Neuronal stem cell (in vitro differentiated cells): Measurements from ENCODE around the gene FBXW11.

Source experiments
- DNase-seq: peaks from one replicate; pipeline ENCODE4 v3.0.0-alpha.2; 2013; ENCODE audit warnings: low spot score
- H2AFZ ChIP-seq: one replicate; pipeline ENCODE4 v1.6.1; 2013; ENCODE audit warnings: mild to moderate bottlenecking, low read length, inconsistent platforms
- H2AK5ac ChIP-seq: 2 replicates; pipeline ENCODE4 v1.6.1; 2013; ENCODE audit warnings: low read depth, mild to moderate bottlenecking, inconsistent platforms, low read length, moderate library complexity, mixed read lengths
- H2BK120ac ChIP-seq: 2 replicates; pipeline ENCODE4 v1.6.1; 2013; ENCODE audit warnings: low read depth, mild to moderate bottlenecking, inconsistent platforms, low read length, moderate library complexity, mixed read lengths
- H2BK12ac ChIP-seq: one replicate; pipeline ENCODE4 v1.6.1; 2013; ENCODE audit warnings: low read length, inconsistent platforms
- H2BK15ac ChIP-seq: 2 replicates; pipeline ENCODE4 v1.6.1; 2013; ENCODE audit warnings: mild to moderate bottlenecking, low read length, inconsistent platforms, mixed read lengths
- H2BK5ac ChIP-seq: one replicate; pipeline ENCODE4 v1.6.1; 2013; ENCODE audit warnings: inconsistent platforms, mild to moderate bottlenecking, low read length, moderate library complexity
- H3K14ac ChIP-seq: one replicate; pipeline ENCODE4 v1.6.1; 2013; ENCODE audit warnings: low read length, inconsistent platforms
- H3K18ac ChIP-seq: 2 replicates; pipeline ENCODE4 v1.6.1; 2013; ENCODE audit warnings: low read length, inconsistent platforms
- H3K23ac ChIP-seq: 2 replicates; pipeline ENCODE4 v1.6.1; 2013; ENCODE audit warnings: low read depth, mild to moderate bottlenecking, mixed read lengths, low read length, inconsistent platforms; ENCODE audit not compliant: poor library complexity
- H3K27ac ChIP-seq: replicated peaks from 3 replicates; pipeline ENCODE4 v1.5.1; 2013; ENCODE audit warnings: low read length, inconsistent platforms
- H3K27me3 ChIP-seq, 3 experiments: 2 replicates each; pipeline ENCODE4 v1.6.1; 2013; ENCODE audit warnings: low read length in 3 of 3, mild to moderate bottlenecking in 2 of 3, inconsistent platforms in 1 of 3, low read depth in 1 of 3, mixed read lengths in 1 of 3, moderate library complexity in 1 of 3; ENCODE audit not compliant: control insufficient read depth in 3 of 3, insufficient read depth in 3 of 3
- H3K36me3 ChIP-seq, 2 donors: replicated peaks in 1 of 2; 2 replicates each; pipeline ENCODE4 v1.6.1; 2013; ENCODE audit warnings: low read length in 2 of 2; ENCODE audit not compliant: control insufficient read depth in 2 of 2, insufficient read depth in 2 of 2
- H3K4ac ChIP-seq: 2 replicates; pipeline ENCODE4 v1.6.1; 2013; ENCODE audit warnings: inconsistent platforms, mild to moderate bottlenecking, low read length, moderate library complexity
- H3K4me1 ChIP-seq, 2 donors: 1 replicate in 1 of 2; 2 replicates in 1 of 2; pipeline ENCODE4 v1.6.1; 2013; ENCODE audit warnings: low read length in 2 of 2, low read depth in 1 of 2; ENCODE audit not compliant: control insufficient read depth in 2 of 2, insufficient read depth in 1 of 2
- H3K4me2 ChIP-seq: one replicate; pipeline ENCODE4 v1.6.1; 2013; ENCODE audit warnings: mild to moderate bottlenecking, low read length, inconsistent platforms; ENCODE audit not compliant: insufficient read depth, poor library complexity, severe bottlenecking
- H3K4me3 ChIP-seq, 2 donors: 2 replicates each; pipeline ENCODE4 v1.5.1; 2013; ENCODE audit warnings: low read length in 2 of 2, mild to moderate bottlenecking in 2 of 2, inconsistent platforms in 1 of 2, moderate library complexity in 1 of 2
- H3K79me1 ChIP-seq: one replicate; pipeline ENCODE4 v1.6.1; 2013; ENCODE audit warnings: low read depth, mild to moderate bottlenecking, inconsistent platforms, low read length, moderate library complexity
- H3K9ac ChIP-seq: one replicate; pipeline ENCODE4 v1.6.1; 2013; ENCODE audit warnings: mild to moderate bottlenecking, low read depth, low read length, inconsistent platforms; ENCODE audit not compliant: poor library complexity
- H3K9me3 ChIP-seq, 2 donors: replicated peaks in 1 of 2; 2 replicates each; pipeline versions ENCODE3 to v1.6.1; 2013; ENCODE audit warnings: low read length in 2 of 2, mild to moderate bottlenecking in 2 of 2, inconsistent platforms in 1 of 2, low read depth in 1 of 2, mixed read lengths in 1 of 2, moderate library complexity in 1 of 2; ENCODE audit not compliant: control insufficient read depth in 2 of 2, insufficient read depth in 1 of 2
- H4K8ac ChIP-seq: one replicate; pipeline ENCODE4 v1.6.1; 2013; ENCODE audit warnings: low read depth, mild to moderate bottlenecking, inconsistent platforms, low read length, moderate library complexity
- H4K91ac ChIP-seq: one replicate; pipeline ENCODE4 v1.6.1; 2013; ENCODE audit warnings: low read length, low read depth, mild to moderate bottlenecking, inconsistent platforms; ENCODE audit not compliant: poor library complexity
- WGBS, 2 donors: extraction: QIAGEN DNeasy Blood & Tissue Kit; methylation state at CpG; one replicate each; pipeline ENCODE4 v1.1.7; 2013; ENCODE audit warnings: missing lambda C conversion rate in 2 of 2, mixed read lengths in 1 of 2; ENCODE audit not compliant: insufficient read length in 2 of 2, insufficient replicate concordance in 1 of 2; ENCODE audit errors: extremely low coverage in 2 of 2; 5-methylcytosine and 5-hydroxymethylcytosine counted together

FBXW11 gene

DNA sequence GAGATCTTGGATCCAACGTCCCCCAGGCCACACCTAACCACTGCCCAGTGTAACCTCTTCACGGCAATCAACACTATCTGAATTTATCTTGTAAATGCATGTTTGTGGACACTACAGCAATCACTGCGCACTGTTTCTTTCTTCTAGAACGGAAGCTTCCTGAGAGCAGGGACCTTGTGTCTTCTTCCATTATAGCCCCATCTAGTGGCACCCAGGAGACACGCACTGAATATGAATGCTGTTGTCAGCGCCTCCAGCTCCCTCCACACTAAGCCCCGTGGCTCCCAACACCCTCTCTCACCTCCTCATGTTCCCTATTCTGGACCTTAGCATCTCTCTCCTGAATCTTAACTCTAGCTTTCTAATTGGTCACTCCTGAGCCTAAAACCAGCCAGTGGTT lies 148.1 kb downstream of the FBXW11 start:
- Histone ChIP-seq H3K4me1 (peaks cover 3 to 14% of the 10 kb centered on the region in 2 donors), H3K18ac (peak overlapping the region; percentile 94), H2BK15ac (peak overlapping the region; percentile 51), H3K4ac (no peak overlapping the region), H3K27me3 (peaks cover 0 to 3% (median 0%) of the 10 kb centered on the region in 3 experiments), H3K9me3 (peaks cover 2 to 7% of the 10 kb centered on the region in 2 donors), H2AFZ (no peak overlapping the region), H2BK5ac (no peak overlapping the region), H3K79me1 (no peaks in the 10 kb centered on the region), H2BK12ac (no peak overlapping the region), H4K91ac (peak overlapping the region; percentile 92), H4K8ac (peak overlapping the region; percentile 92), H3K4me2 (no peak overlapping the region), H2AK5ac (peak overlapping the region; percentile 81), H3K14ac (peak overlapping the region; percentile 40), H3K4me3 (no peak overlapping the region), H3K36me3 (peaks cover 6 to 30% of the 10 kb centered on the region in 2 donors), H3K9ac (peak overlapping the region; percentile 39), H3K27ac (peak overlapping the region; percentile 92), H3K23ac (no peak overlapping the region), H2BK120ac (peak overlapping the region; percentile 65)
- DNase-seq = no peak
- WGBS, 2 donors = no CpG with 5 or more reads among the region's 7 CpGs

DNA sequence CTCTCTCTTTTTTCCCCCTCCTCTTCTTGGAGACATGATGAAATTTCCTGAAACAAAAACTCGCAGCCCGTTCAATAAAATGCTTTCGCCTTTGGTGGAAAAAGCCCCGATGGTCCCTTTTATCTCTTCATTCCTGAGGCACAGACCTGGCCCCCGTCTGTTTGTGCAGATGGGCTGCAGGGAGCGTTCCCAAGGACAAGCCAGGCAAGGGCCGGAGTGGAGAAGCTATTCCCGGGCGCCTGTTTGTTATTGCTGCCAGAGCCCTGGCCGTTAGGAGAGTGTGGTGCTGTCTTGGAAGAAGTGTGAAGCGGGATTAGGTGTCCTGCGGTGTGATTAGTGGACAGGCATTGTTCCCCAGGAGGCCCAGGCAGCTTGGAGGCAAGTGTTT lies 149.0 kb downstream of the FBXW11 start:
- peak overlapping the region; percentile 92 for H3K27ac ChIP-seq
- peak; percentile 49 for DNase-seq

DNA sequence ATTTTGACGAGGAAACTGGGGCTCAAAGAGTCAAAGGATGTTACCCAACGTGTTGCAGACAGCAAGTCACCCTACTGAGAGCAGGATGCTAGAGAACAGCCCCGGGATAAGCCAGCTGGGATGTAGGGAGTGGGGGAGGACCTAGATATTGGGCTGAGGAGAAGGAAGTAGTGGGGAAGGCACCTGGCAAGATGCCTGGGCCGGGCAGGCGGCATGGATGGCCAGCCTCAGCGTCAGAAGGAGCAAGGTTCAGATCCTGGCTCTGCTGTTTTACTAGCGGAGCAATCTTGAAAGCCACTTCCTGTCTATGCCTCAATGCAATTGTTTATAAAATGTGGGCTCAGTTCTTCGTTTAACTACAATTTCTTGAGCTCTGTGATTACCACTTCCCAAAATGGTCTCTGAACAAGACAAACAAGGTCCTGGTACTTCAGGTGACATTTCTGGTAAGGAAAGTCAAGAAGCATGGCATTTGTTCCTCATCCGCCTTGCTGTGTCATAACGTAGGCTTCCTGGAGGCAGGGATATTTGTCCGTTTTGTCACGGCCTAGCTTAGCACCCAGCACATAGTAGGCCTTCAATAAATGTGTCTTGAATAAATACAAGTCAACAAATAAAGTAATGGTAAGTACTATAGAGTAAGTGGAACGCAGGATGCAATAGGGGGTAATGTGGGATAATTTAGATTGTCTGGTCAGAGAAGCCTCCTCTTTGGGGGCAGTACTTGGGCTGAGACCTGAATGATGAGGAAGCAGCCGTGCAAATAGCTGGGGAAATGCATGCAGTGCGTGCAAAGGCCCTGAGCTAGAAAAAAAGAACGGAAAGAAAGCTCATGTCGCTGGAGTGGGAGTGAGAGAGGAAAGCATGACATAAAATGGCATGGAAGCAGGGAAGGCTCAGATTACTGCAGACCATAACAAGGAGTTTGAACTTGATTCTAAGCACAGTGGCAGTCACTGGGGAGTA lies 150.4 kb downstream of the FBXW11 start:
- peak overlapping the region; percentile 38 for H3K18ac ChIP-seq
- H3K14ac ChIP-seq = no peak overlapping the region
- no peak overlapping the region for H3K4me2 ChIP-seq
- WGBS, 2 donors = no CpG with 5 or more reads among the region's 17 CpGs
- H2BK5ac ChIP-seq = no peak overlapping the region
- H2AK5ac ChIP-seq = peak overlapping the region; percentile 38
- peaks cover 0 to 3% (median 0%) of the 10 kb centered on the region in 3 experiments for H3K27me3 ChIP-seq
- no peak overlapping the region for H3K9ac ChIP-seq
- no peak overlapping the region for H2BK120ac ChIP-seq
- peaks cover 3 to 15% of the 10 kb centered on the region in 2 donors for H3K36me3 ChIP-seq
- H3K4ac ChIP-seq = no peak overlapping the region
- no peak overlapping the region for H4K8ac ChIP-seq
- DNase-seq = no peak
- peaks cover 2 to 7% of the 10 kb centered on the region in 2 donors for H3K9me3 ChIP-seq
- peak overlapping the region; percentile 7 for H2BK15ac ChIP-seq
- no peaks in the 10 kb centered on the region for H3K79me1 ChIP-seq
- H3K23ac ChIP-seq = no peak overlapping the region
- no peak overlapping the region for H4K91ac ChIP-seq
- peaks cover 3 to 14% of the 10 kb centered on the region in 2 donors for H3K4me1 ChIP-seq
- H3K4me3 ChIP-seq = no peak overlapping the region
- H2AFZ ChIP-seq = no peak overlapping the region
- H3K27ac ChIP-seq = no peak overlapping the region
- H2BK12ac ChIP-seq = no peak overlapping the region

More for the DNA sequence above, 149.0 kb downstream of the FBXW11 start:
- no peak overlapping the region for H3K4ac ChIP-seq
- no peak overlapping the region for H3K4me3 ChIP-seq
- H3K9ac ChIP-seq = no peak overlapping the region
- no peak overlapping the region for H3K14ac ChIP-seq
- H3K4me2 ChIP-seq = peak overlapping the region; percentile 28
- peak overlapping the region; percentile 94 for H3K18ac ChIP-seq
- no peak overlapping the region for H2BK15ac ChIP-seq
- H2AFZ ChIP-seq = no peak overlapping the region
- no peak overlapping the region for H4K8ac ChIP-seq
- no peak overlapping the region for H4K91ac ChIP-seq
- no peak overlapping the region for H2BK5ac ChIP-seq
- no peak overlapping the region for H2BK120ac ChIP-seq
- H3K27me3 ChIP-seq = peaks cover 0 to 3% (median 0%) of the 10 kb centered on the region in 3 experiments
- peaks cover 3 to 14% of the 10 kb centered on the region in 2 donors for H3K4me1 ChIP-seq
- H3K79me1 ChIP-seq = no peaks in the 10 kb centered on the region
- no peak overlapping the region for H3K23ac ChIP-seq
- peaks cover 4 to 22% of the 10 kb centered on the region in 2 donors for H3K36me3 ChIP-seq
- no peak overlapping the region for H2BK12ac ChIP-seq
- no CpG with 5 or more reads among the region's 12 CpGs for WGBS, 2 donors
- H3K9me3 ChIP-seq = peaks cover 2 to 7% of the 10 kb centered on the region in 2 donors
- no peak overlapping the region for H2AK5ac ChIP-seq

DNA sequence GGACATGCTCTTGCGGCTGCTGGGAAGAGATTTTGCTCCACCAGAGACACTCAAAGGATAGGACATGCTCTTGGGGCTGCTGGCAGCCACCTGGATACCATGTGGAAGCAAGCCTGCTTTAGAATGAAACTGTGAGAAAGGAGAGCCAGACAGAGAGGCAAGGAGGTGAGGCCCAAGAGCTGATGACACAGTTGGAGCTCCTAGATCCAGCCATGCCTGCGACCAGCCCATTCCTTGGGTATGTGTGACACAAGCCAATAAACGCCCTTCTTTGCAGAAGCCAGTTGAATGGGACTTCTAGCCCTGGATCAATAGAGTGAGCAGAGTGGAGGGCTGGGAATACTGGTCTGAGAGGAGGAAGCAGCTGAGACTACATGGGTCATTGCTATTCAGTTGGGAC lies 151.2 kb downstream of the FBXW11 start:
- Histone ChIP-seq H3K4me2 (no peak overlapping the region), H4K8ac (no peak overlapping the region), H3K23ac (no peak overlapping the region), H2BK15ac (no peak overlapping the region), H2BK5ac (no peak overlapping the region), H3K4ac (no peak overlapping the region), H4K91ac (no peak overlapping the region), H2BK12ac (no peak overlapping the region), H3K18ac (no peak overlapping the region), H3K14ac (no peak overlapping the region), H3K9ac (no peak overlapping the region), H3K36me3 (peaks cover 3 to 6% of the 10 kb centered on the region in 2 donors), H3K9me3 (peaks cover 2 to 7% of the 10 kb centered on the region in 2 donors), H2BK120ac (no peak overlapping the region), H3K27ac (no peak overlapping the region), H3K4me1 (peaks cover 3 to 16% of the 10 kb centered on the region in 2 donors), H2AK5ac (peak overlapping the region; percentile 0), H3K27me3 (peaks cover 0 to 3% (median 0%) of the 10 kb centered on the region in 3 experiments), H3K4me3 (no peak overlapping the region), H3K79me1 (no peaks in the 10 kb centered on the region), H2AFZ (no peak overlapping the region)
- no CpG with 5 or more reads among the region's 3 CpGs for WGBS, 2 donors
- no peak for DNase-seq
